ENCODE data around the gene KIRREL2. TPM values are rescaled to one million over a fixed set of nuclear protein-coding genes. Genes with fewer than 3 reads are reported as not detected.

The KIRREL2 gene
- polyA plus RNA-seq, 3 donors, result not detected

GRCh38 chr19:35901854-35902661 is 45.3 kb downstream of the KIRREL2 start, which contains the start of gene HCST:
Gene HCST (plus strand): TSS chr19:35902529. CDS start chr19:35902594, 65 bp downstream.
- peak within 1 kb of the TSS; percentile 95 to 98 for H3K27ac ChIP-seq (ENCODE audit: low read depth in 1 of 2, low read length in 2 of 2)
- peak within 1 kb of the TSS; percentile 100 for H3K4me2 ChIP-seq (replicated peaks; ENCODE audit: extremely low read depth, low read length, poor library complexity, severe bottlenecking)
- DNase-seq, result peak; percentile 49 to 65 (median 56)
- peaks cover 0 to 4% (median 0%) of the 10 kb centered on the region in 7 donors for H3K9me3 Mint-ChIP-seq
- peaks cover 66% of the 10 kb centered on the region for H3K4me1 Mint-ChIP-seq
- peaks cover 26% of the 10 kb centered on the region for H4K20me1 ChIP-seq (ENCODE audit: insufficient read depth, low read length)
- no peaks in the 10 kb centered on the region for H3K9me3 ChIP-seq (replicated peaks in 1 of 2; ENCODE audit: control insufficient read depth in 1 of 2, insufficient read depth in 1 of 2, low read length in 2 of 2)
- peak within 1 kb of the TSS; percentile 80 to 99 (median 97) for H3K4me3 ChIP-seq (replicated peaks in 1 of 3; ENCODE audit: low read depth in 2 of 3, low read length in 3 of 3)
- H3K27me3 Mint-ChIP-seq (ENCODE audit: low read depth in 3 of 3), result peaks cover 0 to 10% (median 0%) of the 10 kb centered on the region in 3 donors
- intact Hi-C loops (cut with micrococcal nuclease), result loop anchor here (1.0 to 10.0 kb wide), 6 partner anchors 11 to 457 kb away; partner anchors contain the start of genes FFAR2 (in 1 of the 2), IGFLR1 (in 1 of the 2), LIN37 (in 1 of the 2) and OVOL3 (in 1 of the 2)
- peaks cover 25 to 26% of the 10 kb centered on the region in 2 donors for H3K36me3 ChIP-seq (replicated peaks in 1 of 2; ENCODE audit: control insufficient read depth in 1 of 2, insufficient read depth in 2 of 2, low read length in 2 of 2)
- H3K27me3 ChIP-seq (ENCODE audit: control insufficient read depth in 2 of 2, insufficient read depth in 2 of 2, low read length in 2 of 2), result no peaks in the 10 kb centered on the region
- H2AFZ ChIP-seq (ENCODE audit: insufficient read depth, low read depth, low read length, poor library complexity, severe bottlenecking), result no peak within 1 kb of the TSS
- peak within 1 kb of the TSS; percentile 97 to 98 for H3K4me3 Mint-ChIP-seq
- H3K79me2 ChIP-seq (ENCODE audit: insufficient read depth, low read length), result peaks cover 95% of the 10 kb centered on the region
- WGBS (ENCODE audit: insufficient coverage), result 0% methylated on average over 6 of the region's 6 CpGs
- H3K36me3 Mint-ChIP-seq, result peaks cover 40 to 43% of the 10 kb centered on the region in 2 donors
- no peak for TF ChIP-seq CTCF (IDR thresholded peaks at IDR 0.05)
- peak within 1 kb of the TSS; percentile 96 to 100 (median 100) for H3K27ac Mint-ChIP-seq
- H3K9ac ChIP-seq (ENCODE audit: insufficient read depth, low read length, poor library complexity, severe bottlenecking), result peak within 1 kb of the TSS; percentile 84
- peaks cover 78 to 81% of the 10 kb centered on the region in 2 donors for H3K4me1 ChIP-seq (ENCODE audit: control insufficient read depth in 1 of 2, insufficient read depth in 2 of 2, low read length in 2 of 2)

- peaks cover 18 to 24% of the 10 kb centered on the region in 2 donors for H3K36me3 ChIP-seq (replicated peaks in 1 of 2; ENCODE audit: control insufficient read depth in 1 of 2, insufficient read depth in 2 of 2, low read length in 2 of 2)
- Mint-ChIP-seq H3K4me3 (peak overlapping the region; percentile 97 to 98), H3K27ac (peak overlapping the region; percentile 96 to 100 (median 100)), H3K9me3 (peaks cover 0 to 2% (median 0%) of the 10 kb centered on the region in 7 donors), H3K27me3 (ENCODE audit: low read depth in 3 of 3) (peaks cover 0 to 12% (median 0%) of the 10 kb centered on the region in 3 donors), H3K36me3 (peaks cover 38 to 43% of the 10 kb centered on the region in 2 donors), H3K4me1 (peaks cover 64% of the 10 kb centered on the region)
- H4K20me1 ChIP-seq (ENCODE audit: insufficient read depth, low read length), result peaks cover 17% of the 10 kb centered on the region
- TF ChIP-seq CTCF (IDR thresholded peaks at IDR 0.05), result no peak
- intact Hi-C loops (cut with micrococcal nuclease), result loop anchor here in 1 of 2 donors (1.0 to 10.0 kb wide), 5 partner anchors 10 to 458 kb away; partner anchors contain the start of genes FFAR2, IGFLR1, LIN37 and OVOL3
- peaks cover 95% of the 10 kb centered on the region for H3K79me2 ChIP-seq (ENCODE audit: insufficient read depth, low read length)
- H3K4me2 ChIP-seq (replicated peaks; ENCODE audit: extremely low read depth, low read length, poor library complexity, severe bottlenecking), result peak overlapping the region; percentile 100
- peak overlapping the region; percentile 84 for H3K9ac ChIP-seq (ENCODE audit: insufficient read depth, low read length, poor library complexity, severe bottlenecking)
- H2AFZ ChIP-seq (ENCODE audit: insufficient read depth, low read depth, low read length, poor library complexity, severe bottlenecking), result no peak overlapping the region
- no peaks in the 10 kb centered on the region for H3K27me3 ChIP-seq (ENCODE audit: control insufficient read depth in 2 of 2, insufficient read depth in 2 of 2, low read length in 2 of 2)
- DNase-seq, result no peak
- H3K4me3 ChIP-seq (replicated peaks in 1 of 3; ENCODE audit: low read depth in 2 of 3, low read length in 3 of 3), result peak overlapping the region; percentile 31 to 99 (median 97)
- WGBS (ENCODE audit: insufficient coverage), result 39% methylated on average over 10 of the region's 10 CpGs
- peak overlapping the region; percentile 95 to 98 for H3K27ac ChIP-seq (ENCODE audit: low read depth in 1 of 2, low read length in 2 of 2)
- H3K9me3 ChIP-seq (replicated peaks in 1 of 2; ENCODE audit: control insufficient read depth in 1 of 2, insufficient read depth in 1 of 2, low read length in 2 of 2), result no peaks in the 10 kb centered on the region
- peaks cover 75 to 81% of the 10 kb centered on the region in 2 donors for H3K4me1 ChIP-seq (ENCODE audit: control insufficient read depth in 1 of 2, insufficient read depth in 2 of 2, low read length in 2 of 2)
Observed at GRCh38 chr19:35902870-35903475, 46.3 kb downstream of the KIRREL2 start.

Data from CD14-positive monocyte (primary cell).